T-cell (primary cell): ENCODE results near the gene CAB39. TPM values are rescaled to one million over a fixed set of nuclear protein-coding genes. Genes with fewer than 3 reads are reported as not detected.

Experiments
- ATAC-seq, 4 experiments: fragments of 200-7000 bp in 3 of 4; fragments of 150-1000 bp in 1 of 4; cut with Tn5 transposase; replicated peaks in 1 of 4; 1 replicate in 3 of 4; 2 replicates in 1 of 4; pipeline ENCODE4 v1.10.0; 2021; ENCODE audit warnings: moderate library complexity in 3 of 4, mild to moderate bottlenecking in 2 of 4, moderate number of reproducible peaks in 1 of 4
- CTCF ChIA-PET, 2 donors: fragments of 300-600 bp; sonication (Branson Sonifier 250); formaldehyde crosslinking; loops; one replicate each; lab custom pipeline; 2022; ENCODE audit warnings: antibody characterized with exemption in 2 of 2; lab: Charles Lee
- POLR2A ChIA-PET, 2 donors: fragments of 300-600 bp; sonication (Branson Sonifier 250); formaldehyde crosslinking; loops; one replicate each; lab custom pipeline; 2022; ENCODE audit warnings: antibody characterized with exemption in 2 of 2; lab: Charles Lee
- DNase-seq, 35 experiments: peaks; one replicate each; pipeline versions ENCODE4 v3.0.0 to v3.0.0-alpha.2; 2013 to 2023
- H3K27ac ChIP-seq: one replicate; pipeline ENCODE4 v1.5.1; 2013; ENCODE audit warnings: low read length
- H3K27me3 ChIP-seq, 2 experiments: replicated peaks in 1 of 2; 1 replicate in 1 of 2; 2 replicates in 1 of 2; pipeline versions ENCODE4 v1.6.1 to v1.7.0; 2013; ENCODE audit warnings: low read length in 1 of 2, mixed read lengths in 1 of 2; ENCODE audit not compliant: control insufficient read depth in 2 of 2, insufficient read depth in 2 of 2; ENCODE audit errors: extremely low read depth in 1 of 2
- H3K36me3 ChIP-seq, 2 donors: 1 replicate in 1 of 2; 2 replicates in 1 of 2; pipeline versions ENCODE4 v1.6.1 to v1.7.0; 2013; ENCODE audit warnings: low read length in 1 of 2; ENCODE audit not compliant: control insufficient read depth in 2 of 2, insufficient read depth in 1 of 2; ENCODE audit errors: extremely low read depth in 1 of 2
- H3K4me1 ChIP-seq, 2 experiments: 1 replicate in 1 of 2; 2 replicates in 1 of 2; pipeline versions ENCODE4 v1.6.1 to v1.7.0; 2013; ENCODE audit warnings: low read length in 2 of 2, mixed read lengths in 1 of 2; ENCODE audit not compliant: insufficient read depth in 2 of 2, control insufficient read depth in 1 of 2; ENCODE audit errors: extremely low read depth in 1 of 2
- H3K4me3 ChIP-seq, 2 donors: 1 replicate in 1 of 2; 2 replicates in 1 of 2; pipeline versions ENCODE4 v1.5.1 to v1.7.0; 2013; ENCODE audit warnings: mild to moderate bottlenecking in 2 of 2, low read length in 1 of 2, moderate library complexity in 1 of 2; ENCODE audit not compliant: control insufficient read depth in 1 of 2; ENCODE audit errors: extremely low read depth in 1 of 2
- H3K9me3 ChIP-seq: 2 replicates; pipeline ENCODE4 v1.7.0; 2013
- H3K27ac Mint-ChIP-seq, 2 donors: one replicate each; pipeline ENCODE4 v1.8.0; 2020 to 2021; ENCODE audit warnings: mild to moderate bottlenecking in 2 of 2, mixed read lengths in 2 of 2
- H3K27me3 Mint-ChIP-seq, 2 donors: one replicate each; pipeline ENCODE4 v1.8.0; 2021 to 2022; ENCODE audit warnings: mixed read lengths in 2 of 2
- H3K36me3 Mint-ChIP-seq: one replicate; pipeline ENCODE4 v1.8.0; 2021; ENCODE audit warnings: mixed read lengths
- H3K4me1 Mint-ChIP-seq, 3 donors: one replicate each; pipeline ENCODE4 v1.8.0; 2020 to 2022; ENCODE audit warnings: mixed read lengths in 3 of 3, mild to moderate bottlenecking in 1 of 3
- H3K4me3 Mint-ChIP-seq, 3 donors: one replicate each; pipeline ENCODE4 v1.8.0; 2020 to 2022; ENCODE audit warnings: mild to moderate bottlenecking in 3 of 3, mixed read lengths in 3 of 3, moderate library complexity in 3 of 3
- H3K9me3 Mint-ChIP-seq, 3 donors: one replicate each; pipeline ENCODE4 v1.8.0; 2020 to 2022; ENCODE audit warnings: mixed read lengths in 3 of 3
- WGBS: methylation state at CpG from one replicate; pipeline ENCODE4 v1.1.5; 2013; ENCODE audit warnings: missing lambda C conversion rate; ENCODE audit not compliant: insufficient coverage; 5-methylcytosine and 5-hydroxymethylcytosine counted together
- total RNA-seq, 35 experiments: library from RNA in 6 of 35; stranded (reverse) in 6 of 35; fragments of 120-200 nt in 1 of 35; gene quantifications; one replicate each; pipeline versions ENCODE4 v1.2.1 to v1.2.4 and lab custom pipeline; 2013 to 2026

The CAB39 gene
- total RNA-seq, 5 donors from 2014 or later (not counting 1 experiment from before 2014, with no cell fraction given), result 91.7 to 102 (median 96.7) TPM

DNA sequence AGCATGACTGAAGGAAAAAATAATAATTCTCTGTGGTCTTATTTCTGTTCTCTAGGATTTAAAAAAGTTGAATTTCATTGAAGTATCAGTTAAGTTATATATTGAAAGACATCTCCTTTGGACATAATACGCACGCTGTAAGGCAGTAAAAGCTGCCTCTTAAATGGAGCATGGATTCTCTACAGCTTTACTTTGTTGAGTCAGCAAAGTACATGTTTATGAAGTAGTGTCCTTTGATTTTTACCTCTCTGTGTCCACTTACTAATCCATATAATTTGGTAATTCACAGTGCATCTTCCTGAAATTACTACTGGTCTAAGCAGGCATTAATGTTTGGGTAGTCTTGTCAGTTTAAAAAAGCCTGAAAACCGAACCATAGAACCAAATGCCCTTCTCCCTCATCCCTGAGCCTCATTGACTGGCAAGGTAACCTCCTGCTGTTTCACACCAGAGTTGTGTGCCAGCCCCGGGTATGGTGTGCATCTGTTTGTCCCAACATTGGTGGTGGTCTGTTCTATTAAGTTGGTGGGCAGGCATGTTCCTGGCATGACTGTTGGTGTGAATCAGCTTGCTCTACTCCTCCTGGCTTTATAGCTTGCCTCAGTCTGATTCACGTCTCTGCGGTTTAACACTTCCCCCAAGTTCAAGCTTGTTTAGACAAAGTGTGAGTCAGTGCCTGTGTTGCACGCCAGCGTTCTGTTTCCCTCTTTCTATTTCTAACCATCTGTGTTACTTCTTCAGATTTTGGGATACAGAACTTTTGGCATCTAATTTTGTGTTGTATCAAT is 81.1 kb downstream of the CAB39 start:
- ChIA-PET CTCF (interaction anchor here in 1 of 2 donors (0.6 to 2.7 kb wide), 8 partner anchors 12 to 265 kb away, joined by 3 to 11 read pairs (median 4); no protein-coding TSS in a partner anchor), POLR2A (interaction anchor here (0.6 to 0.7 kb wide), 2 partner anchors 123 to 625 kb away, joined by 3 read pairs; no protein-coding TSS in a partner anchor)
- WGBS, result no CpG with 5 or more reads among the region's 8 CpGs
- Mint-ChIP-seq H3K9me3 (peaks cover 0 to 6% (median 3%) of the 10 kb centered on the region in 3 donors), H3K4me1 (peaks cover 54 to 63% (median 55%) of the 10 kb centered on the region in 3 donors), H3K27me3 (no peaks in the 10 kb centered on the region), H3K4me3 (peak overlapping the region; percentile 63 to 71 (median 66)), H3K27ac (peak overlapping the region in 1 of 2 donors; percentile 94), H3K36me3 (peaks cover 46% of the 10 kb centered on the region)
- Histone ChIP-seq H3K27me3 (no peaks in the 10 kb centered on the region), H3K27ac (peak overlapping the region; percentile 63), H3K4me3 (no peak overlapping the region), H3K9me3 (no peaks in the 10 kb centered on the region), H3K4me1 (peaks cover 9 to 30% of the 10 kb centered on the region in 2 experiments), H3K36me3 (peaks cover 0 to 46% of the 10 kb centered on the region in 2 donors)
- DNase-seq (peak; percentile 28 to 88 (median 54)), ATAC-seq (peak; percentile 92 to 96 (median 94))

DNA sequence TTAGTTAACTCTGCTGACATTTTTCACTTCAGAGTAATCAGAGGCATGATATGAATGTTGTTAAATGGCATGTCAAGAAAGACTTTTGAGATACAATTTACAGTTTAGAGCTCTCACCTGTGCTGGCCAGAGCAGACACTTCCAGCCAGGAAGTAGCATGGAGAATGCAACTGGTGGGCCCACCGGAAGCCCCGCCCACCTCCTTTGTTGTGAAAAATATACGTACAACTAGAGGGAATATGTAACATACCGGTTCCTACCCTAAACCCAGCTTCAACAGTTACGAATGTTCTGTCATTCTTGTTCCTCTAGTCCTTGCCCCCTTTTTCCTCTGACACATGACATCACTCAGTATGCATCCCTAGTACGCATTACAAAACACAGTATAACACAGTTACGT is 81.9 kb downstream of the CAB39 start:
- ATAC-seq (peak; percentile 6 to 44 (median 18)), DNase-seq (peak in 21 of 35 experiments; percentile 9 to 59 (median 22))
- Mint-ChIP-seq H3K36me3 (peaks cover 39% of the 10 kb centered on the region), H3K27ac (peak overlapping the region in 1 of 2 donors; percentile 94), H3K4me1 (peaks cover 47 to 55% (median 53%) of the 10 kb centered on the region in 3 donors), H3K4me3 (peak overlapping the region; percentile 63 to 71 (median 66)), H3K9me3 (no peaks in the 10 kb centered on the region), H3K27me3 (no peaks in the 10 kb centered on the region)
- Histone ChIP-seq H3K36me3 (peaks cover 0 to 42% of the 10 kb centered on the region in 2 donors), H3K27ac (peak overlapping the region; percentile 63), H3K9me3 (no peaks in the 10 kb centered on the region), H3K4me3 (no peak overlapping the region), H3K4me1 (peaks cover 9 to 30% of the 10 kb centered on the region in 2 experiments), H3K27me3 (no peaks in the 10 kb centered on the region)
- ChIA-PET POLR2A (interaction anchor here (0.6 kb wide), 3 partner anchors 25 to 626 kb away, joined by 3 to 6 read pairs (median 4); no protein-coding TSS in a partner anchor), CTCF (interaction anchor here in 1 of 2 donors (0.6 to 2.7 kb wide), 6 partner anchors 11 to 133 kb away, joined by 3 to 11 read pairs (median 4); no protein-coding TSS in a partner anchor)
- whole genome bisulfite sequencing, result 47% methylated on average over 6 of the region's 7 CpGs

GRCh38 chr2:230795856-230796255 is 83.2 kb downstream of the CAB39 start:
- ChIA-PET POLR2A (no interaction called here), CTCF (interaction anchor here (0.6 to 1.2 kb wide), 2 partner anchors 14 to 83 kb away, joined by 3 read pairs; partner anchors contain the start of gene CAB39 (in 1 of the 2))
- no peak overlapping the region for H3K4me3 ChIP-seq
- 100% methylated on average over 1 of the region's 4 CpGs for WGBS
- H3K27ac ChIP-seq, result peak overlapping the region; percentile 31
- peaks cover 42 to 44% (median 42%) of the 10 kb centered on the region in 3 donors for H3K4me1 Mint-ChIP-seq
- H3K36me3 ChIP-seq, result peaks cover 7 to 39% of the 10 kb centered on the region in 2 donors
- no peaks in the 10 kb centered on the region for H3K27me3 ChIP-seq
- no peaks in the 10 kb centered on the region for H3K9me3 ChIP-seq
- H3K4me3 Mint-ChIP-seq, result no peak overlapping the region
- H3K27me3 Mint-ChIP-seq, result no peaks in the 10 kb centered on the region
- ATAC-seq (no peak), DNase-seq (no peak)
- H3K36me3 Mint-ChIP-seq, result peaks cover 38% of the 10 kb centered on the region
- peaks cover 9 to 27% of the 10 kb centered on the region in 2 experiments for H3K4me1 ChIP-seq
- H3K27ac Mint-ChIP-seq, result no peak overlapping the region
- H3K9me3 Mint-ChIP-seq, result no peaks in the 10 kb centered on the region

GRCh38 chr2:230796280-230796862 is 83.7 kb downstream of the CAB39 start:
- 80% methylated on average over 1 of the region's 4 CpGs for whole genome bisulfite sequencing
- Histone ChIP-seq H3K4me1 (peaks cover 9 to 27% of the 10 kb centered on the region in 2 experiments), H3K4me3 (no peak overlapping the region), H3K27me3 (no peaks in the 10 kb centered on the region), H3K27ac (peak overlapping the region; percentile 22), H3K36me3 (peaks cover 7 to 39% of the 10 kb centered on the region in 2 donors), H3K9me3 (no peaks in the 10 kb centered on the region)
- CTCF ChIA-PET, result interaction anchor here (0.6 to 3.0 kb wide), 9 partner anchors 11 to 788 kb away, joined by 3 to 31 read pairs (median 3); partner anchors contain the start of gene CAB39 (in 1 of the 2)
- Mint-ChIP-seq H3K36me3 (peaks cover 36% of the 10 kb centered on the region), H3K27me3 (no peaks in the 10 kb centered on the region), H3K27ac (no peak overlapping the region), H3K4me3 (no peak overlapping the region), H3K4me1 (peaks cover 38 to 40% (median 38%) of the 10 kb centered on the region in 3 donors), H3K9me3 (no peaks in the 10 kb centered on the region)
- DNase-seq, result no peak
- POLR2A ChIA-PET, result interaction anchor here (0.6 kb wide), 2 partner anchors 186 to 939 kb away, joined by 3 to 7 read pairs; no protein-coding TSS in a partner anchor
- no peak for ATAC-seq

DNA sequence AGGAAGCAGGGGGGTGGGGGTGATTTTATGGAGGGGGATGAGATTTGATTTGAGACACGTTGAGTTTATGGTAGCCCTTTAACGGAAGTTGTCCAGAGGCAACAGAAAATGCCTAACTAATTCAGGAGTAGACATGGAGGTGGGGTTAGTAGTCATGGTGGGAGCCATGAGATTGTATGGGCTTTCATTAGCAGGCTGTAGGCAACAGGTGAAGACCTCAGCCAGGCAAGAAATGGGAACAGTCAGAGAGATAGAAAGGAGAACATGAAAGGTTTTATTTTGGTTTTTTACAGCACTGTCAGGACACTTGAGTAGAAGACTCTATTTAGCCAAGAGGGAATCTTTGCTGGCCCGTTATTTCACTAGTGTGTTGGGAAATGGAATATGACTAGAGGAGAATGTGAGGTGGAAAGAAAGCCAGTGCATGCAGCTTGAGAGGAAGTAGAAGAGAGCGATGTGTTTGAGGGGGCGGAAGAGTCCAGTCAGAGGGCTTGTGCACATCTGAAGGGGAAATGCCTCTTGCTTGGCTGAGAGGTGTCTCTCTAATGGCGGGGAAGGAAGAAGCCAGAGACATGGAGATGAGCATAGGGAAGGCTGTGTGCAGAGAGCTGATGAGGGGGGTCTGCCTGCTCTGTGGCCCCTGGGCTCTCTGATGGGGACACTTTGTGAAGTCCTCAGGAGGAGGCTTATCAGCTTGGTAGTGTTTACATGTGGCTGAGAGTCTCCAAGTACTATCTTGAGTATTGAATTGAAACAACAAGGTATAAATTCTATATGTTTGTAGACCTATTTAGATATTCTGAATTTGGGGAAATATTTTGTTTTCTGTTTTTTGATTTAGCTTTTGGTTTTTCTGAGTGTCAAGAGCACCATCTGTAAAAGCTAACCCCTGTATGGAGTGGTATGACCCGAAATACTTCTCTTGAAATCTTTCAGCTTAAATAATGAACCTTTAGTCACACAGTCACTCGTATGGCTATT is 85.2 kb downstream of the CAB39 start:
- peak in 6 of 35 experiments; percentile 4 to 19 (median 12) for DNase-seq
- Mint-ChIP-seq H3K27ac (peak overlapping the region in 1 of 2 donors; percentile 66), H3K36me3 (peaks cover 33% of the 10 kb centered on the region), H3K9me3 (no peaks in the 10 kb centered on the region), H3K27me3 (no peaks in the 10 kb centered on the region), H3K4me3 (no peak overlapping the region), H3K4me1 (peaks cover 24 to 28% (median 25%) of the 10 kb centered on the region in 3 donors)
- POLR2A ChIA-PET, result interaction anchor here (0.5 to 0.7 kb wide), 3 partner anchors 154 to 855 kb away, joined by 3 to 4 read pairs (median 3); no protein-coding TSS in a partner anchor
- no peaks in the 10 kb centered on the region for H3K9me3 ChIP-seq
- peaks cover 7 to 32% of the 10 kb centered on the region in 2 donors for H3K36me3 ChIP-seq
- CTCF ChIA-PET, result interaction anchor here (0.5 to 3.0 kb wide), 29 partner anchors 9 to 796 kb away, joined by 3 to 31 read pairs (median 4); partner anchors contain the start of genes CAB39 (in 1 of the 2) and SP100 (in 1 of the 2)
- H3K27me3 ChIP-seq, result no peaks in the 10 kb centered on the region
- no peak for ATAC-seq
- 73% methylated on average over 7 of the region's 8 CpGs for WGBS
- H3K4me1 ChIP-seq, result peaks cover 9 to 27% of the 10 kb centered on the region in 2 experiments
- peak overlapping the region; percentile 2 for H3K27ac ChIP-seq
- no peak overlapping the region for H3K4me3 ChIP-seq
